BLaER1 treated with 17β-estradiol and CSF1 and Interleukin-3, amounts not matched to agents 10 nM and 100 nM (cell line): ENCODE results near the gene THBS4.

Experiments
- H3K27ac ChIP-seq, 11 experiments: shearing (Covaris generic); formaldehyde crosslinking; 2 replicates each; pipeline ENCODE4 v1.8.1; 2022
- H3K27me3 ChIP-seq, 11 experiments: shearing (Covaris generic); formaldehyde crosslinking; 2 replicates each; pipeline ENCODE4 v1.8.1; 2022
- H3K36me3 ChIP-seq, 11 experiments: shearing (Covaris generic); formaldehyde crosslinking; 2 replicates each; pipeline ENCODE4 v1.8.1; 2022
- H3K4me1 ChIP-seq, 10 experiments: shearing (Covaris generic); formaldehyde crosslinking; 2 replicates each; pipeline ENCODE4 v1.8.1; 2022
- H3K4me2 ChIP-seq, 11 experiments: shearing (Covaris generic); formaldehyde crosslinking; 2 replicates each; pipeline ENCODE4 v1.8.1; 2022
- H3K4me3 ChIP-seq, 10 experiments: shearing (Covaris generic); formaldehyde crosslinking; 2 replicates each; pipeline ENCODE4 v1.8.1; 2022
- H3K9ac ChIP-seq, 11 experiments: shearing (Covaris generic); formaldehyde crosslinking; 2 replicates each; pipeline ENCODE4 v1.8.1; 2022
- H3K9me3 ChIP-seq, 11 experiments: shearing (Covaris generic); formaldehyde crosslinking; replicated peaks in 1 of 11; 2 replicates each; pipeline ENCODE4 v1.8.1; 2022
- H4K20me1 ChIP-seq, 11 experiments: shearing (Covaris generic); formaldehyde crosslinking; 2 replicates each; pipeline ENCODE4 v1.8.1; 2022
- Cebpa-rat ChIP-seq, 11 experiments: shearing (Covaris generic); IDR thresholded peaks; 2 replicates each; pipeline ENCODE4 v1.8.1; 2022

Gene THBS4

GRCh38 chr5:80041527-80041926, 6.4 kb downstream of the THBS4 start:
- no peak overlapping the region for H3K27ac ChIP-seq
- no peaks in the 10 kb centered on the region for H3K27me3 ChIP-seq

GRCh38 chr5:80042330-80042729, 7.2 kb downstream of the THBS4 start:
- H3K27ac ChIP-seq, result no peak overlapping the region
- no peaks in the 10 kb centered on the region for H4K20me1 ChIP-seq
- H3K9ac ChIP-seq, result no peak overlapping the region
- H3K4me1 ChIP-seq, result no peaks in the 10 kb centered on the region
- no peaks in the 10 kb centered on the region for H3K36me3 ChIP-seq
- H3K27me3 ChIP-seq, result no peaks in the 10 kb centered on the region
- H3K4me3 ChIP-seq, result no peak overlapping the region
- no peaks in the 10 kb centered on the region for H3K9me3 ChIP-seq
- no peak for TF ChIP-seq Cebpa-rat (IDR thresholded peaks at IDR 0.05)
- H3K4me2 ChIP-seq, result no peak overlapping the region

More at GRCh38 chr5:80041527-80041926, 6.4 kb downstream of the THBS4 start:
- Histone ChIP-seq H3K36me3 (no peaks in the 10 kb centered on the region), H3K9ac (no peak overlapping the region), H3K9me3 (peaks cover 0 to 3% (median 0%) of the 10 kb centered on the region in 11 experiments; a peak in 1 of 22 replicates), H3K4me3 (no peak overlapping the region), H4K20me1 (no peaks in the 10 kb centered on the region), H3K4me1 (no peaks in the 10 kb centered on the region), H3K4me2 (no peak overlapping the region)
- no peak for TF ChIP-seq Cebpa-rat (IDR thresholded peaks at IDR 0.05)

GRCh38 chr5:80043187-80043586, 8.0 kb downstream of the THBS4 start:
- Histone ChIP-seq H3K4me1 (no peaks in the 10 kb centered on the region), H3K27ac (no peak overlapping the region), H3K4me3 (no peak overlapping the region), H3K9ac (no peak overlapping the region), H3K36me3 (no peaks in the 10 kb centered on the region), H3K9me3 (no peaks in the 10 kb centered on the region), H3K4me2 (no peak overlapping the region), H4K20me1 (no peaks in the 10 kb centered on the region), H3K27me3 (no peaks in the 10 kb centered on the region)
- TF ChIP-seq Cebpa-rat (IDR thresholded peaks at IDR 0.05), result no peak

GRCh38 chr5:80048084-80048780, 13.1 kb downstream of the THBS4 start:
- Histone ChIP-seq H3K27me3 (no peaks in the 10 kb centered on the region), H3K9ac (no peak overlapping the region), H3K9me3 (no peaks in the 10 kb centered on the region), H3K27ac (no peak overlapping the region), H3K4me3 (no peak overlapping the region), H3K4me2 (no peak overlapping the region), H3K4me1 (no peaks in the 10 kb centered on the region), H3K36me3 (no peaks in the 10 kb centered on the region), H4K20me1 (no peaks in the 10 kb centered on the region)
- no peak for TF ChIP-seq Cebpa-rat (IDR thresholded peaks at IDR 0.05)

GRCh38 chr5:80052464-80052863, 17.3 kb downstream of the THBS4 start:
- H3K4me3 ChIP-seq, result no peak overlapping the region
- no peak for TF ChIP-seq Cebpa-rat (IDR thresholded peaks at IDR 0.05)
- H3K9me3 ChIP-seq, result no peaks in the 10 kb centered on the region
- no peak overlapping the region for H3K27ac ChIP-seq
- H4K20me1 ChIP-seq, result no peaks in the 10 kb centered on the region
- H3K36me3 ChIP-seq, result no peaks in the 10 kb centered on the region
- H3K9ac ChIP-seq, result no peak overlapping the region
- H3K4me1 ChIP-seq, result no peaks in the 10 kb centered on the region
- no peaks in the 10 kb centered on the region for H3K27me3 ChIP-seq
- no peak overlapping the region for H3K4me2 ChIP-seq

- H4K20me1 ChIP-seq, result no peaks in the 10 kb centered on the region
- TF ChIP-seq Cebpa-rat (IDR thresholded peaks at IDR 0.05), result no peak
- no peaks in the 10 kb centered on the region for H3K27me3 ChIP-seq
- H3K9me3 ChIP-seq, result peaks cover 0 to 5% (median 0%) of the 10 kb centered on the region in 11 experiments; a peak in 3 of 22 replicates
- H3K4me3 ChIP-seq, result no peak overlapping the region
- no peak overlapping the region for H3K9ac ChIP-seq
- no peak overlapping the region for H3K4me2 ChIP-seq
- H3K4me1 ChIP-seq, result no peaks in the 10 kb centered on the region
- no peak overlapping the region for H3K27ac ChIP-seq
- no peaks in the 10 kb centered on the region for H3K36me3 ChIP-seq
Observed at GRCh38 chr5:80054682-80055081, 19.5 kb downstream of the THBS4 start.

- no peak overlapping the region for H3K4me2 ChIP-seq
- no peaks in the 10 kb centered on the region for H3K36me3 ChIP-seq
- TF ChIP-seq Cebpa-rat (IDR thresholded peaks at IDR 0.05), result no peak
- no peak overlapping the region for H3K4me3 ChIP-seq
- H3K9ac ChIP-seq, result no peak overlapping the region
- no peaks in the 10 kb centered on the region for H4K20me1 ChIP-seq
- H3K27me3 ChIP-seq, result no peaks in the 10 kb centered on the region
- peaks cover 0 to 6% (median 0%) of the 10 kb centered on the region in 11 experiments; a peak in 3 of 22 replicates for H3K9me3 ChIP-seq
- no peak overlapping the region for H3K27ac ChIP-seq
- H3K4me1 ChIP-seq, result 0 out of 20 replicates have a peak, but pooled peaks cover 0 to under 1% (median 0%) of the 10 kb centered on the region in 10 experiments
Observed at GRCh38 chr5:80055491-80056170, 20.5 kb downstream of the THBS4 start.

- TF ChIP-seq Cebpa-rat (IDR thresholded peaks at IDR 0.05), result no peak
- H3K27ac ChIP-seq, result no peak overlapping the region
- peaks cover 0 to 6% (median 0%) of the 10 kb centered on the region in 11 experiments; a peak in 3 of 22 replicates for H3K9me3 ChIP-seq
- no peak overlapping the region for H3K4me3 ChIP-seq
- H3K4me2 ChIP-seq, result no peak overlapping the region
- H3K36me3 ChIP-seq, result no peaks in the 10 kb centered on the region
- H4K20me1 ChIP-seq, result no peaks in the 10 kb centered on the region
- H3K27me3 ChIP-seq, result no peaks in the 10 kb centered on the region
- H3K9ac ChIP-seq, result no peak overlapping the region
- H3K4me1 ChIP-seq, result 0 out of 20 replicates have a peak, but pooled peaks cover 0 to 3% (median 0%) of the 10 kb centered on the region in 10 experiments
Observed at GRCh38 chr5:80057099-80057498, 22.0 kb downstream of the THBS4 start.

GRCh38 chr5:80057921-80058320, 22.8 kb downstream of the THBS4 start:
- H3K4me2 ChIP-seq, result no peak overlapping the region
- no peak for TF ChIP-seq Cebpa-rat (IDR thresholded peaks at IDR 0.05)
- no peaks in the 10 kb centered on the region for H3K36me3 ChIP-seq
- H3K4me1 ChIP-seq, result 0 out of 20 replicates have a peak, but pooled peaks cover 0 to 3% (median 0%) of the 10 kb centered on the region in 10 experiments
- H3K27me3 ChIP-seq, result no peaks in the 10 kb centered on the region
- no peak overlapping the region for H3K27ac ChIP-seq
- no peaks in the 10 kb centered on the region for H4K20me1 ChIP-seq
- H3K9ac ChIP-seq, result no peak overlapping the region
- H3K9me3 ChIP-seq, result peaks cover 0 to 6% (median 0%) of the 10 kb centered on the region in 11 experiments; a peak in 4 of 22 replicates
- H3K4me3 ChIP-seq, result no peak overlapping the region
